WTC11 (cell line): ENCODE results near the gene CREM. TPM values are rescaled to one million over a fixed set of nuclear protein-coding genes. Genes with fewer than 3 reads are reported as not detected.

ENCODE experiments used
- ATAC-seq: fragments of 200-7000 bp; cut with Tn5 transposase; 2 replicates; pipeline ENCODE4 v1.10.0; 2021; ENCODE audit warnings: mild to moderate bottlenecking, moderate library complexity
- CTCF ChIA-PET: fragments of 300-600 bp; sonication (Branson Sonifier 250); formaldehyde crosslinking; loops from one replicate; lab custom pipeline; 2021; ENCODE audit warnings: antibody characterized with exemption; lab: Charles Lee
- POLR2A ChIA-PET: fragments of 350-600 bp; sonication (Branson Sonifier 250); formaldehyde crosslinking; loops from one replicate; lab custom pipeline; 2021; ENCODE audit warnings: antibody characterized with exemption; lab: Charles Lee
- DNase-seq: peaks from one replicate; pipeline ENCODE4 v3.0.0; 2021; ENCODE audit warnings: low spot score
- H3K27ac Mint-ChIP-seq: 2 replicates; pipeline ENCODE4 v1.8.0; 2021; ENCODE audit warnings: mixed read lengths
- H3K27me3 Mint-ChIP-seq: 2 replicates; pipeline ENCODE4 v1.8.0; 2021; ENCODE audit warnings: low read depth, mild to moderate bottlenecking, moderate library complexity, mixed read lengths
- H3K36me3 Mint-ChIP-seq: 2 replicates; pipeline ENCODE4 v1.8.0; 2021; ENCODE audit warnings: mixed read lengths
- H3K4me1 Mint-ChIP-seq: 2 replicates; pipeline ENCODE4 v1.8.0; 2022; ENCODE audit warnings: mixed read lengths
- H3K4me3 Mint-ChIP-seq: 2 replicates; pipeline ENCODE4 v1.8.0; 2021; ENCODE audit warnings: mild to moderate bottlenecking, moderate library complexity, mixed read lengths
- H3K9me3 Mint-ChIP-seq: 2 replicates; pipeline ENCODE4 v1.8.0; 2021; ENCODE audit warnings: mixed read lengths
- ARID4B ChIP-seq: sonication (generic); formaldehyde crosslinking; IDR thresholded peaks from 2 replicates; pipeline ENCODE4 v1.8.0; 2023; ENCODE audit warnings: missing genetic modification reagents, mild to moderate bottlenecking, borderline replicate concordance
- ATF2 ChIP-seq: sonication (generic); formaldehyde crosslinking; IDR thresholded peaks from 2 replicates; pipeline ENCODE4 v1.8.1; 2022; ENCODE audit warnings: low read depth, missing genetic modification reagents, borderline replicate concordance
- CTCF ChIP-seq: fragments of 200-600 bp; IDR thresholded peaks from 2 replicates; pipeline ENCODE4 v1.8.0; 2022; ENCODE audit warnings: antibody characterized with exemption
- NR2C2 ChIP-seq: sonication (generic); formaldehyde crosslinking; IDR thresholded peaks from 2 replicates; pipeline ENCODE4 v1.8.0; 2022; ENCODE audit warnings: mild to moderate bottlenecking, missing genetic modification reagents
- RELA ChIP-seq: sonication (generic); formaldehyde crosslinking; IDR thresholded peaks from 2 replicates; pipeline ENCODE4 v1.8.1; 2022; ENCODE audit warnings: missing genetic modification reagents, mild to moderate bottlenecking, borderline replicate concordance
- ZNF138 ChIP-seq: sonication (generic); formaldehyde crosslinking; conservative IDR thresholded peaks from 2 replicates; pipeline ENCODE4 v1.8.1; 2022; ENCODE audit warnings: mild to moderate bottlenecking, moderate library complexity, missing genetic modification reagents
- ZNF263 ChIP-seq: sonication (generic); formaldehyde crosslinking; IDR thresholded peaks from 2 replicates; pipeline ENCODE4 v1.8.1; 2022; ENCODE audit warnings: low read depth, mild to moderate bottlenecking, moderate library complexity, missing genetic modification reagents
- ZNF512 ChIP-seq: sonication (generic); formaldehyde crosslinking; IDR thresholded peaks from 2 replicates; pipeline ENCODE4 v1.8.1; 2022; ENCODE audit warnings: missing genetic modification reagents, borderline replicate concordance
- total RNA-seq: library from RNA; stranded (reverse); gene quantifications from 3 replicates; pipeline ENCODE4 v1.2.3, GENCODE V29; 2021

CREM gene
- total RNA-seq, 1 experiment from 2014 or later = 23.6 TPM

GRCh38 chr10:35182631-35183510 lies 56.2 kb downstream of the CREM start:
- POLR2A ChIA-PET = no interaction called here
- no peaks in the 10 kb centered on the region for H3K36me3 Mint-ChIP-seq
- no peak overlapping the region for H3K4me3 Mint-ChIP-seq

GRCh38 chr10:35184527-35185171 lies 58.0 kb downstream of the CREM start:
- no peaks in the 10 kb centered on the region for H3K4me1 Mint-ChIP-seq
- ChIA-PET CTCF (interaction anchor here (2.1 kb wide), 1 partner anchor 11 kb away, joined by 13 read pairs; no protein-coding TSS in a partner anchor), POLR2A (no interaction called here)
- no peak overlapping the region for H3K4me3 Mint-ChIP-seq
- H3K9me3 Mint-ChIP-seq = no peaks in the 10 kb centered on the region
- TF ChIP-seq ZNF512 (CRISPR knock-in tag) = no peak
- TF ChIP-seq RELA (CRISPR knock-in tag) = no peak
- no peak for TF ChIP-seq ZNF138 (CRISPR knock-in tag)
- no peak for TF ChIP-seq CTCF
- H3K36me3 Mint-ChIP-seq = no peaks in the 10 kb centered on the region
- H3K27me3 Mint-ChIP-seq = no peaks in the 10 kb centered on the region
- DNase-seq (no peak), ATAC-seq (no peak)
- H3K27ac Mint-ChIP-seq = no peak overlapping the region

More at GRCh38 chr10:35182631-35183510, 56.2 kb downstream of the CREM start:
- no peaks in the 10 kb centered on the region for H3K4me1 Mint-ChIP-seq
- ATAC-seq (no peak), DNase-seq (no peak)
- TF ChIP-seq NR2C2 (CRISPR knock-in tag) (no peak), ATF2 (no peak), ZNF512 (CRISPR knock-in tag) (no peak), ZNF263 (CRISPR knock-in tag) (no peak), ARID4B (CRISPR knock-in tag) (no peak)
- H3K9me3 Mint-ChIP-seq = no peaks in the 10 kb centered on the region
- no peak overlapping the region for H3K27ac Mint-ChIP-seq
- no peaks in the 10 kb centered on the region for H3K27me3 Mint-ChIP-seq
- CTCF ChIA-PET = interaction anchor here (2.3 kb wide), 1 partner anchor 13 kb away, joined by 10 read pairs; no protein-coding TSS in a partner anchor
